ENCODE data around the gene CACNG4. TPM values are rescaled to one million over a fixed set of nuclear protein-coding genes. Genes with fewer than 3 reads are reported as not detected.
A peak's percentile ranks its signal among the peaks of the same experiment; 100 is the strongest.

The CACNG4 gene
- total and polyA plus RNA-seq, 2 experiments from 2014 or later = 1.6 to 4.1 TPM

- Histone ChIP-seq H3K9me2 (ENCODE audit: insufficient read depth) (no peaks in the 10 kb centered on the region), H3K79me2 (replicated peaks; ENCODE audit: insufficient read depth) (no peaks in the 10 kb centered on the region), H3K4me2 (no peak overlapping the region), H3K4me3 (no peak overlapping the region), H4K20me1 (replicated peaks; ENCODE audit: insufficient read depth) (no peaks in the 10 kb centered on the region), H3K4me1 (ENCODE audit: insufficient read depth) (no peaks in the 10 kb centered on the region), H3F3A (replicated peaks; ENCODE audit: low read depth) (no peaks in the 10 kb centered on the region), H3K27me3 (ENCODE audit: insufficient read depth) (no peaks in the 10 kb centered on the region), H2AFZ (no peak overlapping the region), H3K36me3 (ENCODE audit: insufficient read depth) (no peaks in the 10 kb centered on the region), H3K27ac (ENCODE audit: low read depth) (no peak overlapping the region)
- Mint-ChIP-seq H3K4me1 (no peaks in the 10 kb centered on the region), H3K36me3 (ENCODE audit: low read depth) (no peaks in the 10 kb centered on the region), H3K27me3 (ENCODE audit: insufficient read depth, low read depth, poor library complexity) (peaks cover 13% of the 10 kb centered on the region), H3K27ac (no peak overlapping the region), H3K9me3 (no peaks in the 10 kb centered on the region; the same call in 1 of the 3 replicates), H3K4me3 (no peak overlapping the region)
- DNase-seq (ENCODE audit: low spot score) = peak; percentile 31
- ATAC-seq = peak; percentile 93
- TF ChIP-seq JUNB (IDR thresholded peaks at IDR 0.05; ENCODE audit: unreplicated experiment) (no peak), ZNF114 (CRISPR knock-in tag; IDR thresholded peaks at IDR 0.05) (no peak), POLR2AphosphoS5 (IDR thresholded peaks at IDR 0.05; ENCODE audit: low read depth) (no peak)
- TF ChIP-seq, protein P1, sequence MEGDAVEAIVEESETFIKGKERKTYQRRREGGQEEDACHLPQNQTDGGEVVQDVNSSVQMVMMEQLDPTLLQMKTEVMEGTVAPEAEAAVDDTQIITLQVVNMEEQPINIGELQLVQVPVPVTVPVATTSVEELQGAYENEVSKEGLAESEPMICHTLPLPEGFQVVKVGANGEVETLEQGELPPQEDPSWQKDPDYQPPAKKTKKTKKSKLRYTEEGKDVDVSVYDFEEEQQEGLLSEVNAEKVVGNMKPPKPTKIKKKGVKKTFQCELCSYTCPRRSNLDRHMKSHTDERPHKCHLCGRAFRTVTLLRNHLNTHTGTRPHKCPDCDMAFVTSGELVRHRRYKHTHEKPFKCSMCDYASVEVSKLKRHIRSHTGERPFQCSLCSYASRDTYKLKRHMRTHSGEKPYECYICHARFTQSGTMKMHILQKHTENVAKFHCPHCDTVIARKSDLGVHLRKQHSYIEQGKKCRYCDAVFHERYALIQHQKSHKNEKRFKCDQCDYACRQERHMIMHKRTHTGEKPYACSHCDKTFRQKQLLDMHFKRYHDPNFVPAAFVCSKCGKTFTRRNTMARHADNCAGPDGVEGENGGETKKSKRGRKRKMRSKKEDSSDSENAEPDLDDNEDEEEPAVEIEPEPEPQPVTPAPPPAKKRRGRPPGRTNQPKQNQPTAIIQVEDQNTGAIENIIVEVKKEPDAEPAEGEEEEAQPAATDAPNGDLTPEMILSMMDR (conservative IDR thresholded peaks at IDR 0.05; ENCODE audit: low read depth in 2 of 2) = peak; percentile 41 to 69
- TF ChIP-seq, protein P2, sequence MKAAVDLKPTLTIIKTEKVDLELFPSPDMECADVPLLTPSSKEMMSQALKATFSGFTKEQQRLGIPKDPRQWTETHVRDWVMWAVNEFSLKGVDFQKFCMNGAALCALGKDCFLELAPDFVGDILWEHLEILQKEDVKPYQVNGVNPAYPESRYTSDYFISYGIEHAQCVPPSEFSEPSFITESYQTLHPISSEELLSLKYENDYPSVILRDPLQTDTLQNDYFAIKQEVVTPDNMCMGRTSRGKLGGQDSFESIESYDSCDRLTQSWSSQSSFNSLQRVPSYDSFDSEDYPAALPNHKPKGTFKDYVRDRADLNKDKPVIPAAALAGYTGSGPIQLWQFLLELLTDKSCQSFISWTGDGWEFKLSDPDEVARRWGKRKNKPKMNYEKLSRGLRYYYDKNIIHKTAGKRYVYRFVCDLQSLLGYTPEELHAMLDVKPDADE (IDR thresholded peaks at IDR 0.05) = no peak
Observed at GRCh38 chr17:66915204-66915611, 49.3 kb upstream of the CACNG4 start.

DNA sequence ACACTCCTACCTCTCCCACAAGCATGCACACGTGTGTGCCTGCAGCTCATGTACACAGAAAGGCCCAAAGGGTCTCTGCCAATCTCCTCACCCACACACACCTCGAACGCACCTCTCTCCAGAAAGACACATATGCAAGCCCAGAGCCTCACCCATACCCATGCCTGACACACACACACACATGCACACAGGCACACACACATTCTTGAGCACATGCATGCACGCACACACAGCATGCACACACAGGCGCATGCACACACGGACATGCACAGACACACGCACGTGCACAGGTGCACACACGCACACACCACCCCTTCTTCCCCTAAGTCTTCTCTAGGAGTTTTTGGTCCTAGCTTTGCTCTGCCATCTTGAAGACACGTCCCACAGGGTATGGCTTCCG, 48.7 kb upstream of the CACNG4 start:
- Histone ChIP-seq H3K27me3 (ENCODE audit: insufficient read depth) (no peaks in the 10 kb centered on the region), H3F3A (replicated peaks; ENCODE audit: low read depth) (no peaks in the 10 kb centered on the region), H3K4me3 (no peak overlapping the region), H3K79me2 (replicated peaks; ENCODE audit: insufficient read depth) (no peaks in the 10 kb centered on the region), H3K4me1 (ENCODE audit: insufficient read depth) (no peaks in the 10 kb centered on the region), H3K27ac (ENCODE audit: low read depth) (no peak overlapping the region), H3K9me2 (ENCODE audit: insufficient read depth) (no peaks in the 10 kb centered on the region), H4K20me1 (replicated peaks; ENCODE audit: insufficient read depth) (no peaks in the 10 kb centered on the region), H2AFZ (no peak overlapping the region), H3K4me2 (no peak overlapping the region), H3K36me3 (ENCODE audit: insufficient read depth) (no peaks in the 10 kb centered on the region)
- no peaks in the 10 kb centered on the region for H3K36me3 Mint-ChIP-seq (ENCODE audit: low read depth)
- H3K9me3 Mint-ChIP-seq = no peaks in the 10 kb centered on the region; the same call in 1 of the 3 replicates
- H3K4me3 Mint-ChIP-seq = no peak overlapping the region
- no peak for TF ChIP-seq NANOG (IDR thresholded peaks at IDR 0.05; ENCODE audit: borderline replicate concordance)
- TF ChIP-seq, protein P3, sequence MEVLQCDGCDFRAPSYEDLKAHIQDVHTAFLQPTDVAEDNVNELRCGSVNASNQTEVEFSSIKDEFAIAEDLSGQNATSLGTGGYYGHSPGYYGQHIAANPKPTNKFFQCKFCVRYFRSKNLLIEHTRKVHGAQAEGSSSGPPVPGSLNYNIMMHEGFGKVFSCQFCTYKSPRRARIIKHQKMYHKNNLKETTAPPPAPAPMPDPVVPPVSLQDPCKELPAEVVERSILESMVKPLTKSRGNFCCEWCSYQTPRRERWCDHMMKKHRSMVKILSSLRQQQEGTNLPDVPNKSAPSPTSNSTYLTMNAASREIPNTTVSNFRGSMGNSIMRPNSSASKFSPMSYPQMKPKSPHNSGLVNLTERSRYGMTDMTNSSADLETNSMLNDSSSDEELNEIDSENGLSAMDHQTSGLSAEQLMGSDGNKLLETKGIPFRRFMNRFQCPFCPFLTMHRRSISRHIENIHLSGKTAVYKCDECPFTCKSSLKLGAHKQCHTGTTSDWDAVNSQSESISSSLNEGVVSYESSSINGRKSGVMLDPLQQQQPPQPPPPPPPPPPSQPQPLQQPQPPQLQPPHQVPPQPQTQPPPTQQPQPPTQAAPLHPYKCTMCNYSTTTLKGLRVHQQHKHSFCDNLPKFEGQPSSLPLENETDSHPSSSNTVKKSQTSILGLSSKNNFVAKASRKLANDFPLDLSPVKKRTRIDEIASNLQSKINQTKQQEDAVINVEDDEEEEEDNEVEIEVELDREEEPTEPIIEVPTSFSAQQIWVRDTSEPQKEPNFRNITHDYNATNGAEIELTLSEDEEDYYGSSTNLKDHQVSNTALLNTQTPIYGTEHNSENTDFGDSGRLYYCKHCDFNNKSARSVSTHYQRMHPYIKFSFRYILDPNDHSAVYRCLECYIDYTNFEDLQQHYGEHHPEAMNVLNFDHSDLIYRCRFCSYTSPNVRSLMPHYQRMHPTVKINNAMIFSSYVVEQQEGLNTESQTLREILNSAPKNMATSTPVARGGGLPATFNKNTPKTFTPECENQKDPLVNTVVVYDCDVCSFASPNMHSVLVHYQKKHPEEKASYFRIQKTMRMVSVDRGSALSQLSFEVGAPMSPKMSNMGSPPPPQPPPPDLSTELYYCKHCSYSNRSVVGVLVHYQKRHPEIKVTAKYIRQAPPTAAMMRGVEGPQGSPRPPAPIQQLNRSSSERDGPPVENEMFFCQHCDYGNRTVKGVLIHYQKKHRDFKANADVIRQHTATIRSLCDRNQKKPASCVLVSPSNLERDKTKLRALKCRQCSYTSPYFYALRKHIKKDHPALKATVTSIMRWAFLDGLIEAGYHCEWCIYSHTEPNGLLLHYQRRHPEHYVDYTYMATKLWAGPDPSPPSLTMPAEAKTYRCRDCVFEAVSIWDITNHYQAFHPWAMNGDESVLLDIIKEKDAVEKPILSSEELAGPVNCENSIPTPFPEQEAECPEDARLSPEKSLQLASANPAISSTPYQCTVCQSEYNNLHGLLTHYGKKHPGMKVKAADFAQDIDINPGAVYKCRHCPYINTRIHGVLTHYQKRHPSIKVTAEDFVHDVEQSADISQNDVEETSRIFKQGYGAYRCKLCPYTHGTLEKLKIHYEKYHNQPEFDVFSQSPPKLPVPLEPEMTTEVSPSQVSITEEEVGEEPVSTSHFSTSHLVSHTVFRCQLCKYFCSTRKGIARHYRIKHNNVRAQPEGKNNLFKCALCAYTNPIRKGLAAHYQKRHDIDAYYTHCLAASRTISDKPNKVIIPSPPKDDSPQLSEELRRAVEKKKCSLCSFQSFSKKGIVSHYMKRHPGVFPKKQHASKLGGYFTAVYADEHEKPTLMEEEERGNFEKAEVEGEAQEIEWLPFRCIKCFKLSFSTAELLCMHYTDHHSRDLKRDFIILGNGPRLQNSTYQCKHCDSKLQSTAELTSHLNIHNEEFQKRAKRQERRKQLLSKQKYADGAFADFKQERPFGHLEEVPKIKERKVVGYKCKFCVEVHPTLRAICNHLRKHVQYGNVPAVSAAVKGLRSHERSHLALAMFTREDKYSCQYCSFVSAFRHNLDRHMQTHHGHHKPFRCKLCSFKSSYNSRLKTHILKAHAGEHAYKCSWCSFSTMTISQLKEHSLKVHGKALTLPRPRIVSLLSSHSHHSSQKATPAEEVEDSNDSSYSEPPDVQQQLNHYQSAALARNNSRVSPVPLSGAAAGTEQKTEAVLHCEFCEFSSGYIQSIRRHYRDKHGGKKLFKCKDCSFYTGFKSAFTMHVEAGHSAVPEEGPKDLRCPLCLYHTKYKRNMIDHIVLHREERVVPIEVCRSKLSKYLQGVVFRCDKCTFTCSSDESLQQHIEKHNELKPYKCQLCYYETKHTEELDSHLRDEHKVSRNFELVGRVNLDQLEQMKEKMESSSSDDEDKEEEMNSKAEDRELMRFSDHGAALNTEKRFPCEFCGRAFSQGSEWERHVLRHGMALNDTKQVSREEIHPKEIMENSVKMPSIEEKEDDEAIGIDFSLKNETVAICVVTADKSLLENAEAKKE (CRISPR knock-in tag; IDR thresholded peaks at IDR 0.05) = no peak
- no peak for TF ChIP-seq STAT1 (IDR thresholded peaks at IDR 0.05; ENCODE audit: unreplicated experiment)
- TF ChIP-seq, protein P4, sequence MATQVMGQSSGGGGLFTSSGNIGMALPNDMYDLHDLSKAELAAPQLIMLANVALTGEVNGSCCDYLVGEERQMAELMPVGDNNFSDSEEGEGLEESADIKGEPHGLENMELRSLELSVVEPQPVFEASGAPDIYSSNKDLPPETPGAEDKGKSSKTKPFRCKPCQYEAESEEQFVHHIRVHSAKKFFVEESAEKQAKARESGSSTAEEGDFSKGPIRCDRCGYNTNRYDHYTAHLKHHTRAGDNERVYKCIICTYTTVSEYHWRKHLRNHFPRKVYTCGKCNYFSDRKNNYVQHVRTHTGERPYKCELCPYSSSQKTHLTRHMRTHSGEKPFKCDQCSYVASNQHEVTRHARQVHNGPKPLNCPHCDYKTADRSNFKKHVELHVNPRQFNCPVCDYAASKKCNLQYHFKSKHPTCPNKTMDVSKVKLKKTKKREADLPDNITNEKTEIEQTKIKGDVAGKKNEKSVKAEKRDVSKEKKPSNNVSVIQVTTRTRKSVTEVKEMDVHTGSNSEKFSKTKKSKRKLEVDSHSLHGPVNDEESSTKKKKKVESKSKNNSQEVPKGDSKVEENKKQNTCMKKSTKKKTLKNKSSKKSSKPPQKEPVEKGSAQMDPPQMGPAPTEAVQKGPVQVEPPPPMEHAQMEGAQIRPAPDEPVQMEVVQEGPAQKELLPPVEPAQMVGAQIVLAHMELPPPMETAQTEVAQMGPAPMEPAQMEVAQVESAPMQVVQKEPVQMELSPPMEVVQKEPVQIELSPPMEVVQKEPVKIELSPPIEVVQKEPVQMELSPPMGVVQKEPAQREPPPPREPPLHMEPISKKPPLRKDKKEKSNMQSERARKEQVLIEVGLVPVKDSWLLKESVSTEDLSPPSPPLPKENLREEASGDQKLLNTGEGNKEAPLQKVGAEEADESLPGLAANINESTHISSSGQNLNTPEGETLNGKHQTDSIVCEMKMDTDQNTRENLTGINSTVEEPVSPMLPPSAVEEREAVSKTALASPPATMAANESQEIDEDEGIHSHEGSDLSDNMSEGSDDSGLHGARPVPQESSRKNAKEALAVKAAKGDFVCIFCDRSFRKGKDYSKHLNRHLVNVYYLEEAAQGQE (IDR thresholded peaks at IDR 0.05; ENCODE audit: unreplicated experiment) = no peak
- no peak for TF ChIP-seq POLR2AphosphoS5 (IDR thresholded peaks at IDR 0.05; ENCODE audit: low read depth)
- no peak for TF ChIP-seq JUNB (IDR thresholded peaks at IDR 0.05; ENCODE audit: unreplicated experiment)
- TF ChIP-seq ZNF331 (CRISPR knock-in tag; IDR thresholded peaks at IDR 0.05; ENCODE audit: low read depth) = no peak
- ATAC-seq = no peak
- no peak overlapping the region for H3K27ac Mint-ChIP-seq
- no peaks in the 10 kb centered on the region for H3K4me1 Mint-ChIP-seq
- DNase-seq (ENCODE audit: low spot score) = no peak
- peaks cover 13% of the 10 kb centered on the region for H3K27me3 Mint-ChIP-seq (ENCODE audit: insufficient read depth, low read depth, poor library complexity)

All from GM23338 (cell line).